NCI-H1694 treated with DMSO at 0.1 percent for 48 hours (cell line): ENCODE results near the gene SYNCRIP.
"Not testable (repeated sequence)": the region's sequence is repeated elsewhere in the genome, so short reads cannot be mapped to it uniquely, and the experiment has no call there.

Experiments used
- DNase-seq: peaks from one replicate; lab custom pipeline; 2025; lab: John Stamatoyannopoulos, UW

SYNCRIP gene

DNA sequence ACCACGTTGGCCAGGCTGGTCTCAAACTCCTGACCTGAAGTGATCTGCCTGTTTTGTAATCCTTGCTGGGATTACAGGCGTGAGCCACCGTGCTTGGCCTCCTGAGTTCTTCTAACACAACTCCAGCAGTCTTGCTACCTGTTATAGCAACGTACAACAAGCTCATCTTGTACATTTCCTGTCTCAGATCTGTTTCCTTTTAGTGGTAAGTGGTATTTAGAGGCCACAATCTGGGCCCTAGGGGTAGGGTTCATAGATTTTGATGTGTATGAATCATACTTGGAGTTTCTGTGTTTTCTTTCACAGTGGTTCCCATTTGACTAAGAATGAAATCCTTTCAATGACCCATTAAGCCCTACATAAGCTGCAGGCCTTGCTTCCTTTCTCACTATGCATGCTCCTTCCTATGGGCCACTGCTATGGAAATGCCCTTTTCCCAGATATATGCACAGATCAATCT, 27.1 kb upstream of the SYNCRIP start:
- no peak for DNase-seq

DNA sequence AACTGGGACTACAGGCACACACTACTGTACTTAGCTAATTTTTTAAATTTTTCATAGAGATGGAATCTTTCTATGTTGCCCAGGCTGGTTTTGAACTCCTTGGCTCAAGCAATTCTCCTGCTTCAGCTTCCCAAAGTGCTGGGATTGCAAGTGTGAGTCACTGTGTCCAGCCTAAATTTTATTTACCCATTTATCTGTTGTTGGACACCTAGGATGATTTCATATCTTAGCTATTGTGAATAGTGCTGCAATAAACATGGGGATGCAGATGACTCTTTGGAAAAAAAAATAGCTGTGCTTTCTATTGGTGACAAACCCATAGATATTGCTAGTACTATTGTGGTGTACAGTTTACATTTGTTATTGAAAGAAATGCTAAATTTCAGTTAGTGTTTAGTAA, 19.6 kb upstream of the SYNCRIP start:
- DNase-seq, result no peak

DNA sequence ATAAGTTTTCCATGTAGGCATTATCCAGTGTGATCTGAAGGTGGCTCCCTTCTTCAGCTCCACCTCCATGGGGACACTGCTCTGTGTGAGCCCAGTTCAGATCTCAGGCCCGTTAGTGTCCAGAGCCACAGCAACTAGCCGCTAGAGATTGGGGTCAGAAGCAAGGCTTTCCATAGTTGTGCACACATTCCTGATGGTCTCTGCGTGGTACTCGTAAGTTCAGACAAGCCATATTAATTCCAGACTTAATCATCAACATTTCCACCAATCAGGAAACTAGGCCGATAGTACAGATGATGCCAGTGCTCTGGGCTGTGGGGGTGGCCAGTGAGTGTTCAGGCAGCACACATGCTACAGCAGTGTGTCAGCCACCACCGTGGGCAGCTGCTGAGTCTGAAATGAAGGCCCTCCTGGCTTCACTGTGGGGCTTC, 17.5 kb upstream of the SYNCRIP start:
- no peak for DNase-seq

DNA sequence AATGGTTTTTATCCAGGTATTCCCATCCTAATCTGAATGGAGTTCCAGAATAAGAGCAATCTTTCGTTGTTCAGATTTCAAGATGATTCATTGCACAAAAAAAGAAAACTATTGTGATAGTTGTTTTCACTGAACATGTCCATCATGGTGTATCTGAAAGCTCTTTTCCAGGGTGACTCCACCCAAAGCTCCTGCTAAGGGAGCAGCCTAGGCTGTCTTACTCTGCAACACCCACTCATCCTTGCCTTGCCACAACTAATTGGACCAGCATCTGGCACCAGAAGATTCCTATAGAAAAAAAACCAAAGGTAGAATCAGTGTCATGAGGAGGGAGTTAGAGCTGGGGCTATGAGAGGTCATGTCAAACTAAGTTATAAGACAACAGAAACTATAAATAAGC, 7.9 kb upstream of the SYNCRIP start:
- no peak for DNase-seq

DNA sequence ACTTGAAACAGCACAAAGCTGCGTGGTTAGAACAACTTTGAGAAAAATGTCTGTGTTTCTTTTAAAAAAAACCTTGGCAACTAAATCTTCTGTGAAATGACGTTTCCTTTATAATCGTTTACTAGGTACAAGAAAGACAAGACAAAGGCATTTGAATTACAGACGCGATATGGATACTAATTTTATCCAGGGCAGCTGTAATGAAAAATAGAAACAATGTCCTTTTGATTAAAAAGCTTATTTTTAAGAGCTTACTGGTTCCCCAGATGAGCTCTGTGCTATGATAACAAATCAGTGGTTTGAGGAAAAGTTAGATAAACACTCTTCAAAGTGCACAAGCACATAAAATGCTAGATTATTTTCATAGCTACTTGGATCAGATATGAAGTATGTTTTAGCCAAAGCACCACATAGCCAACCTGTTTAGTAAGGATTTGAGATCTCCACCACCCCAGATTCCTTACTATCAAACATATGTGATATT, 1.6 kb upstream of the SYNCRIP start:
- no peak for DNase-seq

DNA sequence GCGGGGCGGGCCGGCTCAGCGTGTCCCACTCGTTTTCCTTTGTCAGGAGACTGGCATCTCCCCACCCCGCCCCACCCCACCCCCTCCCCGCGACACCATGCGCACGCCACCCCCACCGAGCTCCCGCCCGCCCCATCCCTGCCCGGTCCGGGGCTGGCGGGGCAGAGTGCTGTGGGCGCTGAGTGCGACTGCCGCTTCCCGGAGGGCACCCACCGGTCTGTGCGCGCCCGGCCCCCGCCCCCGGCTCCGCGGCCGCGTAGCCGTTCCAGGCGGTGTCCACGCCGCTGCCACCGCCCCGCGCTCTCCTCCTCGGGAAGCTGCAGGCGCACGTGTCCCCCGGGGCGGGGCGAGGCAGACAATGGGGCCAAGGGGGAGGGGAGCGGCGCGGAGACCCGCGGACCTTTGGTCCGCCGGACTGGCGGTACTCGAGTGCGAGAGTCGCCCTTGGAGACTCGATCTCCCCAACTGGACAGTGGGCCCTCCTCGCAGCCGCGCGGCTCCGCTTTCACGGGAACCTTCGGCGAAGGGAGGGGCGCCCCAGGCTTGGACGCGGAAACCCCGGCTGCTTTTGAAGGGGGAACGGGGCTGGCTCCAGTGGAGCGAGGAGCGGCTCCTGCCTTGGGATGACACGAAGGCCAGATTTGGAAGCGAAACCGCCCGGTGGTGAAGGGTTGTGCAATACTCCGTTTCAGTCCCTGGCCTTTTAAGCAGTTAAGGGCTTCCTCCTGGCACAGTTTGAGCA, 1.0 kb upstream of the SYNCRIP start:
- peak; percentile 58 for DNase-seq

DNA sequence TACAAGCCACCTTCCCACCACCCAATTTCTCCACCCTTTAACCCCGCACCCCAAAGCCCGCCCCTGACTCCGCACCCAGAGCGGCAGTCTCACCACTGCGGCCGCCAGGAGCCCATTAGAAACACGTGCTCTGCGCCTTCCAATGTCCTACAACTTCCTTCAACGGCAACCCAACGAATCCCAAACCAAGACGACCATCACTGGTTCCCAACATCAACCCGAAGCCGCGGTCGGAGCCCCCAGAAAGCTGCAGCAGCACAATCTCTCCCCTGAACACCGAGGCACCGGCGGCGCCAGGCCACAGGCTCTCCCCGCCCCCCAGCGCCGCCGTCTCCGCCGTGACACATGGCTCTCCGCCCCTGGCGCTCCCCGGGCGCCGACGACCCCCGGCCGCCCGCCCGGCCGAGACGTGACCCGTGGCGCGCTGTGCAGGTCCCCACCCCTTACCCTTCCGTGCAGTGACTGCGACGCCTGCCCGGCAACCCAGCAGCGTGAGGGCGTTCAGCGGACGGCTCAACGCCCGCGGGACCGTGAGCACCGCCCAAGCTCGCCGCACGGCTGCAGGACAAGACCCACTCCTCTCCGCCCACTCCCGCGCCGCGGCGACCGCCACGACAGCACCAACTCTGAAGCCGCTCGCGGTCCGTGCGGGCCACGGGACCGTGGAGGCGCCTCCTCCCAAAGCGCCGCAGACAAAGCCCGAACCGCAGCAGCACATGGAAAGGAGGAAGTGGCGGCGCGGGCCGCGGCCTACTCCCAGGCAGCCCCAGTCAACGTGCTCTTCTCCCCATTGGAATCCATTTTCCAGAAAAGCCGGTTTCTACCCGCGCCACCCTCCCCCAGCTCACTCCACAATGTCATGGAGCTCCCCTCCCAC, 551 bp downstream of the SYNCRIP start:
- DNase-seq, result no peak

DNA sequence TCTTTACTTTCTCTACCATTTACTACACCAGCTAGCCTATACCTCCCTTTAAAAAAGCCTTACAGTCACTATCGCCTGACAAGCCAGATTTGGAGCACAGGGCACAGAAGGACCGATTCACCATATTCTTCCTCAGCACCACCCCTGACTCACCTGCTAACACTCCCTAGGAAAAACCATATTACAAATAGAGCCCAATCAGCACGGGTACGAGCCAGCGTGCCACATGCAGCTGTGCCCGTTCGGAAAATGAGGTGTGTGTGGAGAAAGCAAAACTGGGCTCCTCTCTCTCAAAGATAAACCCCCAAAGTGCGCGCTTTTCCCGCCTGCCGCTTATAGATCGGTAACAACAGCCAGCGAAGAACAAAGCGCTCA, 1.2 kb downstream of the SYNCRIP start:
- DNase-seq, result no peak

DNA sequence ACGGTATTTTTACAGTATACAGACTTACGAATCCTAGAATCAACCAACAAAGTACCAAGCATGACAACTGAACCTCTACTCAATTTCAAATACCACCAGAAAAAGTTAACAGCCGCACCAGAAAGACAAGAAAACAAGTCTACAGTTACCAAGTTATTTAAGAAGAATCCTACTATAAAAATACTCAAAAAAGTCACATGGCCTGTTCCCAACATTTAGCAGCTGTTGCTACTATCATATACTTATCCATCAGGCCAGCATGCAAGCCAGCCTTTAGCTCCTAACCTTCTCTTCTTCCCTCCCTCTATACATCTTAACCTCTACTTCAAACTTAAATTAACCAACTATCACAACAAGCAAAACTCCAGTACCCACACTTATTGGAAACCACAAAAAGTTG, 1.9 kb downstream of the SYNCRIP start:
- no peak for DNase-seq

DNA sequence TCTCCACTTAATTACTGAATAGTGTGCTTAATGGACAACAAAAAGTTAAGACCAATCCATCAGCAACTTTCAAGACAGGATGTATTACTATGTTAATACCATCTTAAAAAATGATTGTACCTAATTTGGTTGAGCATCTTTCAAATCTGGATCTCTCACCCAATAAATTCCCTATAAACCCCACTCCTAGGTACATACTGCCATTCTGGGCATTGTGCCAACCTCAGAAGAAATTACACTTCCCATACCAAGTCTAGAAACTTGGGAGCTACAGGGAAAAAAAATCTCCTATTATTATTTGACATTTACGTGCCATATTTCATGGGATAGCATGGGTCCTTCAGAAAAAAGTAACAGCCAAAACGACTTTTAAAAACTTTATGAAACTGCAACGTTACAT, 5.1 kb downstream of the SYNCRIP start:
- DNase-seq, result no peak

DNA sequence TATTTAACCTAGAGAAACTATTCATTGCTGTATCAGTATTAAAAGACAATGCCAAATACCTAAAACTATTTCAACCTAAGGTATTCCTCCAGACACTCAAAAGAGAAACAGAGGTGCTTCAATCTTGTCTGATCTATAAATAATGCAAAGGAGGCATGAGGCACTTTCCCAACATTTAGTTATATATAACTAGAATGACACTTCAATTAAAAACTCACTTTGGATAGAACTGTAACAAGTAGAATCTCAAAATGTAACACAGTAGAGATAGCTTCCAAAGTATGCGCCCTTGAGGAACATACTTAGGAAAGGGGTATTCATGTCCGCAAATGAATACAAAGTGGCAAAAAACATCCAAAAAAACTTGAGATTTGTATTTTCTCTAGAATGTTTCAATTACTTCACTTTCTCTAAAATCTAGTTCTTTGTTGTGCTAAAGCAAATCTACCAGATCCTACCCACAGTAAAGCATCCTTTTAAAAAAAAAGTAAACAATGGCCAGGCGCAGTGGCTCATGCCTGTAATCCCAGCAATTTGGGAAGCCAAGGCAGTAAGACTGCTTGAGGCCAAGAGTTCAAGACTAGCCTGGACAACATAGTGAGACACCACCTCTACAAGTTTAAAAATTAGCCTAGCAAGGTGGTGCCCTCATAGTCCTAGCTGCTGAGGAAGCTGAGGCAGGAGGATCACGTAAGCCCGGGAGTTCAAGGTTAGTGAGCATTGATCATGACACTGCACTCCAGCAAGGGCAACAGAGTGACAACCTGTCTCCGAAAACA, 10.3 kb downstream of the SYNCRIP start:
- no peak for DNase-seq

DNA sequence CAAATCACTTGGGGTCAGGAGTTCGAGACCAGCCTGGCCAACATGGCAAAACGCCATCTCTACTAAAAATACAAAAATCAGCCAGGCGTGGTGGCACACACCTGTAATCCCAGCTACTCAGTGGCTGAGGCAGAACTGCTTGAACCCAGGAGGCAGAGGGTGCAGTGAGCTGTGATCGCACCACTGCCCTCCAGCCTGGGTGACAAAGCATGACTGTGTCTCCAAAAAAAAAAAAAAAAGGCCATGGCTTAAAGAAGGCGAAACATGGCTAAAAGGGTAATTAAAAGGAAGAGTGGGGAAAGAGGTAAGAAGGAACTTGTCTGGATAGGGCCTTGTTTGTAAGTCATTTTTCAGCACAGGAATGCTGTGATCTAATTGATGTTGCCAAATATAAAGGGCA, 11.6 kb downstream of the SYNCRIP start:
- DNase-seq, result not testable (repeated sequence)

DNA sequence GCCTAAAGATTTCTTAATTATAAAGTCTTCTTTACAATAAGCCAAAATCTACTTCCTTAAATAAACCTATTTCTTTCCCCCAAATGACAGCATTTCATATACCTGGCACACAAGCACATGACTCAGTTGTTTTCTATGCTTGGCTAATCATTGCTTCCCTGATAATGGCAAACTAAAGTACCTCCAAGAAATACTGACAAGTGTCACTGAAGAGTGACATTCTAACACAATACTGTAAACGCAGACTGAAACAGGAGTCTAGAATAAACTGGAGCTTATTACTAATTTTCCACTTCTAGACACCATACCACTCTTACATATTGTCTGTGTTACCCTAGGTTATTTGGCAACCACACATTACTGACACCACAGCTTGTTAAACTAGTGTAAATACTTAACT, 14.3 kb downstream of the SYNCRIP start:
- DNase-seq, result no peak

DNA sequence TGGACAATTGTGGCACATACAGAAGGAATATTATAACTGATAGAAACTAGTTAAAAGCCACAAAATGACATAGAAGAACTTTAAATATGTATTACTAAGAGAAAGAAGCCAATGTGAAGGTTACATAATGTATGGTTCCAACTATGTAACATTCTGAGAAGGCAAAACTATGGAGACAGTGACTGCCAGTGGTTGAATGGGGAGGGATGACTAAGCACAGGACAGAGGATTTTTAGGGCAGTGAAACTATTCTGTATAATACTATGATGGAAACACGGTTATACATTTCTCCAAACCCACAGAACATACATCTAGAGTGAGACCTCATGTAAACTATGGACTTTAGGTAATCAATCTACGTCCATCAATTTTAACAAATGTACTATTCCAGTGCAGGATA, 22.4 kb downstream of the SYNCRIP start:
- DNase-seq, result no peak

DNA sequence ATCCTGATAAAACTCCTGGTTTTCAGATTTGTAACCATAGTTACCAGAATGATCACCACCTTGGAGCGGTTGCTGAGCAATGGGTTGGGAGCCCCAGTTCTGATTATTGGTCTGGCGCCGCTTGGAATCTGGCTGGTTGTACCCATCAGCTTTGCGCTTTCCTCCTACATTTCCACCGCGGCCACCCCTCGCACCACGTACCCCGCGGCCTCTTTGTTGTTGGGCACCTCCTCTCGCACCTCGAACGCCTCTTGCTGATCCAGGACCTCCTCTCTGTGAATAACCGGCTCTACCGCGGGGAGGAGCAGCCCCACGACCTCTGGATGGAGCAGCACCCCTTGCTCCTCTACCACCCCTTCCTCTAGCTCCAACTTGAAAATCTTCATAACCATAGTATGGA, 27.9 kb downstream of the SYNCRIP start:
- no peak for DNase-seq

DNA sequence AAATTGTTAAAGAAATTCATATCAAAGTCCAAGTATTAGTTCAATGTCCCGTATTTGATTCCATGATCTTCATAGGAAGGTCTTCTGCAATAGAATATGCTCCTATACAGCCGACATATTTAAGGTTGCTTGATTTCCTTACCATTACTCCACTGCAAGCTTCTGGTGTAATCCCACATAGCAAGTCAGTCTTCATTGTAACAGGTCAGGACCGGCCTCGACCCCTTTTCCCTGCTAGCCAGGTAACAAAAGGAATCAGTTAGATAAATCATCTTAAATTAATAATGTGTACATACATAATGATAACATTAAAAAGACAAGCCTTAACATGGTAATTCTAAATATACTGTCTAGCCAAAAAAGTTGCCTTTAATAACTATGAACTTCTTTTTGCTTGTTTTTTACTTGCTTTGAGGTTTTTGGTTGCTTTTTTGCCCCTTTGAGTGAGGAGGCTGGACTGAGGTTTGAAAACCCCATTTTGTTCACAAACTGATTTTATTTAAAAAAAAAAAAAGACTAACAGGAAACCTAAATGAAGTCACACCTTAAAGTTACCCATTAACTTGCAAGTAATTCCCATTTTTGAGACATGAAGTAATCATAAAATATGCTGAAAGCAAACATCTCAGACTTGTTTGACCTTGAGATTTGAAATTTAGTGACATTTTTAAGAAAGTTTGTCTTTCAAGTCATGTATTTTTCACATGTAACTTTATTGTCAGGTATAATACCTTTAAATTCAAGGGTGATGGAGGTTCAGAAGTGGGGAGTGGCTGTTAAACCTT, 29.8 kb downstream of the SYNCRIP start:
- no peak for DNase-seq

DNA sequence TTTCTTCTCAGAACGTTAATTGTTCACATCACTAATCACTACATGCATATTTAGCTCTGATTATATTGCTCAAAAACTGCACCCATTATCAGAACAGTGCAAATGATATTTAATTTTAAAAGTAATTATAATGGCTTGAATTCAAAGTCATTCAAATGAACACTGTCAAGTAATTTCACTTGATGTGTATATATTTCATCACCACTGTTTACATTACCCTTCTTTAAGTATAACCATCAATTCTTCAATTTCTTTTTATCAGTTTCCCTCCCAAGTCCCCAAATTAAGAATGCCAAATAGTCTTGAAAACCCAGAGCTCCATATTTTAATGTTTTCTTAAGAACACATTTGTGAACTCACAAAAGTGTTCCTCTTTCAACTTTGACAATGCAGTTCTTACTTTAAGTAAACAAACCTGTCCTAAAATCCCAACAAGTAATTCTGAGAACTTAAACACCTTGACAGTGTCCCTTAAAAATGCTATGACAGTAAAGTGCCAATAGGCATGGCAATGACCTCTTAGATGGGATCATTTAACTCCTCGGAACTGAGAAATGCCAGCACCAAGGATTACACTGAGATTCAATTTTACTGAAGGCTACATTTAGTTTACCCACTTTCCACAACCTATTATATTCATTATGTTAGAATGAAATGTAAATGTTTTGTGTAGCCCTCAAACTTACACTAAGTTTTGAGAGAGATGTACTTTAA, 32.3 kb downstream of the SYNCRIP start:
- no peak for DNase-seq

DNA sequence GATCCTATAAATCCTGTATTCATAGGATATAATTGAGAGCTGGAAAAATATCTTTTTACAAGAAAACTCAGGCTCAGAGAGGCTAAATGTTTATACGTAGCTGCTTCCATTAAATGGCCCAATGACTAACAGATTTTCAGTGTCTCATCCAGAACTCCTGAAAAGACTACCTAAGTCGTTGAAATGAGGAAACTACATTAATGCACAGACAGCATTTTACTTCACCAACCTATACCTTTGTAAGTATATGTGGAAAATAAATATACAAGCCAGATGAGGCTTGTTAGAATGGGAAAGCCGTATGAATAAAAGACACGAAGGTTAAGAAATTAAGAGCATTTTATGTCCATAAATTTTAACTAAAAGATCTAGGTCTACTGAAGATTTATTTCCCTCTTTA, 40.6 kb downstream of the SYNCRIP start:
- DNase-seq, result no peak

DNA sequence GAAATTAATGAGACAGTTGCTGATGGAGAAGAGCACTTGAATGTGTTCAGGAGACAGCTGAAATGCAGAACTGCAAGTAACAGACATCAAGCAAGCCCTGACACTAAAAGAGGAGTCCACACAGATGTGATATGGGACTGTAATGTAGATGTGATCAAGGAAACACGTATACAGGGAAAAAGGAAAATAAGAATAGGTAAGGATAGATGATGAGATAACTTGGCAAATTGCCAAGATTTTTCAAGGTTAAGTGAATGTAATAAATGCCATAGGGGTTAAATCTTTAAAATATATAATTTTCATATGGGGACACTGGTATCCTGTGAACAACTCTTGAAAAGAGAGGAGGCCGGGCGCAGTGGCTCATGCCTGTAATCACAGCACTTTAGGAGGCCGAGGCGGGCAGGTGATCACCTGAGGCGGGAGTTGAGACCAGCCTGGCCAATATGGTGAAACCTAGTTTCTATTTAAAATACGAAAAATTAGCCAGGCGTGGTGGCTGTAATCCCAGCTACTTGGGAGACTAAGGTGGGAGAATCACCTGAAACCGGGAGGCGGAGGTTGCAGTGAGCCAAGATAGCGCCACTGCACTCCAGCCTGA, 41.9 kb downstream of the SYNCRIP start:
- DNase-seq, result no peak

DNA sequence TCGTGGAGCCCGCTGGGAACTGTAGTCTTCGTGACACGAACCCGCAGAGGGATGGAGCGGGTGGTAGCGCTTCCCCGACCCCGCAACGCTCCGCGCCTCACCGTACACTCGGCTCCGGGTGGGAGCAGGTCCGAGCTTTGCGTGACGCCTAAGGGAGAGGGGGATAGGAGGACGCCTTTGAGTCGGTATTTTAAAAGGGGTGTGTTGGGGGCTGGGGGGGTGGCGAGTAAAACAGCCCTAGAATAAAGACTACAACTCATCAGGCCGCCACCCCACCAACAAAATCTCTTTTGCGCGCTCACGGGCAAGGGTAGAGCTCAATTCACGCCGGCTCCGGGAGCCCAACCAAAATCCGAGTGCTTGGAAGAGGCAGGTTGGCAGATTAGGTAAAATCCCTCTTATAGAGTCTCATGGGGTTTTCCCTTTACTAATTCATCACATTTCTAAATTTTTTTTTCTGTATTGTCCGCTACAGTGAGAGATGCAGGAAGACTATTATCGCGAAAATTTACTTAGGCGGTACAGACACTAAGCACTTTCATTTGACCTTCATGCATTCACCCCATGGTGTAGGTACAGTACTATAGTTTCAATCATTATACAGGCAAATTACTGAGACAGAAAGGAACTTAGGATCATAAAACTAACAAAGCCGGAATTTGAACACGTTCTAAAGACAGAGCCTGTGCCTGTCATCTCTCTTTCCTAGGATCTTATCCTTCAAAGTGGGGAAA, 48.3 kb downstream of the SYNCRIP start:
- DNase-seq, result no peak
